Measurements from ENCODE around the gene CCL22. TPM values are rescaled to one million over a fixed set of nuclear protein-coding genes. Genes with fewer than 3 reads are reported as not detected.

Gene CCL22
- total RNA-seq, 4 donors from 2014 or later = 0.09 to 1.6 (median 0.38) TPM

GRCh38 chr16:57386381-57386951, 27.9 kb downstream of the CCL22 start:
- Histone ChIP-seq H3K9me3 (no peaks in the 10 kb centered on the region), H3K36me3 (peaks cover 0 to 14% (median 0%) of the 10 kb centered on the region in 3 donors), H3K27ac (no peak overlapping the region), H3K27me3 (no peaks in the 10 kb centered on the region), H3K4me1 (peaks cover 8 to 91% (median 48%) of the 10 kb centered on the region in 3 donors), H3K4me3 (no peak overlapping the region)
- 71 to 82% methylated on average over 5 of the region's 5 CpGs for WGBS, 2 donors
- DNase-seq = no peak
- intact Hi-C loops (cut with DNase I) = no loop called here
- no peak for TF ChIP-seq POLR2A (IDR thresholded peaks at IDR 0.05)
- TF ChIP-seq CTCF (IDR thresholded peaks at IDR 0.05) = no peak

- no peak for TF ChIP-seq CTCF (IDR thresholded peaks at IDR 0.05)
- TF ChIP-seq POLR2A (IDR thresholded peaks at IDR 0.05) = no peak
Observed at GRCh38 chr16:57387598-57388354, 29.2 kb downstream of the CCL22 start.

GRCh38 chr16:57388359-57389086, 29.9 kb downstream of the CCL22 start:
- Histone ChIP-seq H3K36me3 (no peaks in the 10 kb centered on the region), H3K4me3 (no peak overlapping the region), H3K9me3 (no peaks in the 10 kb centered on the region), H3K27me3 (no peaks in the 10 kb centered on the region), H3K4me1 (peaks cover 8 to 94% (median 51%) of the 10 kb centered on the region in 3 donors), H3K27ac (peak overlapping the region in 2 of 4 donors; percentile 12 to 43)
- intact Hi-C loops (cut with DNase I) = no loop called here
- TF ChIP-seq CTCF (IDR thresholded peaks at IDR 0.05) = no peak
- TF ChIP-seq POLR2A (IDR thresholded peaks at IDR 0.05) = no peak
- WGBS, 2 donors = 50 to 60% methylated on average over 6 to 7 of the region's 7 CpGs
- no peak for DNase-seq

More at GRCh38 chr16:57387598-57388354, 29.2 kb downstream of the CCL22 start:
- intact Hi-C loops (cut with DNase I) = no loop called here
- Histone ChIP-seq H3K9me3 (no peaks in the 10 kb centered on the region), H3K27me3 (no peaks in the 10 kb centered on the region), H3K4me1 (peaks cover 8 to 94% (median 51%) of the 10 kb centered on the region in 3 donors), H3K36me3 (peaks cover 0 to 3% (median 0%) of the 10 kb centered on the region in 3 donors), H3K4me3 (no peak overlapping the region), H3K27ac (peak overlapping the region in 2 of 4 donors; percentile 12 to 43)
- DNase-seq = no peak
- WGBS, 2 donors = 50 to 68% methylated on average over 3 of the region's 3 CpGs

- Histone ChIP-seq H3K36me3 (no peaks in the 10 kb centered on the region), H3K4me1 (peaks cover 6 to 94% (median 51%) of the 10 kb centered on the region in 3 donors), H3K9me3 (no peaks in the 10 kb centered on the region), H3K27ac (peak overlapping the region in 1 of 4 donors; percentile 43), H3K27me3 (no peaks in the 10 kb centered on the region), H3K4me3 (no peak overlapping the region)
- 87 to 97% methylated on average over 2 to 3 of the region's 3 CpGs for WGBS, 2 donors
- intact Hi-C loops (cut with DNase I) = no loop called here
- TF ChIP-seq POLR2A (IDR thresholded peaks at IDR 0.05) = no peak
- TF ChIP-seq CTCF (IDR thresholded peaks at IDR 0.05) = no peak
- DNase-seq = no peak
Observed at GRCh38 chr16:57389087-57389468, 30.5 kb downstream of the CCL22 start.
